Fibroblast of lung (primary cell): ENCODE data around the gene KIF26A. TPM values are rescaled to one million over a fixed set of nuclear protein-coding genes. Genes with fewer than 3 reads are reported as not detected.

Experiments
- DNase-seq, 2 donors: peaks; one replicate each; pipeline versions ENCODE4 v3.0.0 to v3.0.0-alpha.2; 2010; ENCODE audit warnings: low read depth in 2 of 2
- H2AFZ ChIP-seq: 2 replicates; pipeline ENCODE4 v1.5.1; 2012; ENCODE audit warnings: low read length, control low read depth, inconsistent platforms
- H3K27ac ChIP-seq: 2 replicates; pipeline ENCODE4 v1.5.1; 2011; ENCODE audit warnings: low read length, control low read depth; ENCODE audit not compliant: insufficient read depth
- H3K27me3 ChIP-seq: 2 replicates; pipeline ENCODE4 v1.5.1; 2011; ENCODE audit warnings: mild to moderate bottlenecking, low read length; ENCODE audit not compliant: control insufficient read depth, insufficient read depth
- H3K36me3 ChIP-seq: 2 replicates; pipeline ENCODE4 v1.5.1; 2011; ENCODE audit warnings: low read length; ENCODE audit not compliant: control insufficient read depth, insufficient read depth
- H3K4me1 ChIP-seq: 2 replicates; pipeline ENCODE4 v1.5.1; 2011; ENCODE audit warnings: low read length; ENCODE audit not compliant: control insufficient read depth, insufficient read depth; ENCODE audit errors: extremely low read depth
- H3K4me2 ChIP-seq: 2 replicates; pipeline ENCODE4 v1.5.1; 2011; ENCODE audit warnings: low read length, control low read depth; ENCODE audit not compliant: insufficient read depth; ENCODE audit errors: extremely low read depth
- H3K4me3 ChIP-seq, 4 experiments: fragments of 200-600 bp in 1 of 4; sonication (generic) in 1 of 4; replicated peaks in 1 of 4; 2 replicates each; pipeline ENCODE4 v1.5.1; 2011 to 2016; ENCODE audit warnings: low read length in 4 of 4, low read depth in 3 of 4, mild to moderate bottlenecking in 3 of 4, control low read depth in 2 of 4, inconsistent platforms in 1 of 4, mixed read lengths in 1 of 4; ENCODE audit not compliant: insufficient read depth in 1 of 4; ENCODE audit errors: control extremely low read depth in 1 of 4
- H3K79me2 ChIP-seq: 2 replicates; pipeline ENCODE4 v1.5.1; 2012; ENCODE audit warnings: mild to moderate bottlenecking, low read length, inconsistent platforms; ENCODE audit not compliant: control insufficient read depth, insufficient read depth
- H3K9ac ChIP-seq: 2 replicates; pipeline ENCODE4 v1.5.1; 2011; ENCODE audit warnings: mild to moderate bottlenecking, low read length, control low read depth; ENCODE audit not compliant: insufficient read depth
- H3K9me3 ChIP-seq: 2 replicates; pipeline ENCODE4 v1.5.1; 2012; ENCODE audit warnings: low read depth, low read length; ENCODE audit not compliant: control insufficient read depth, insufficient read depth
- H4K20me1 ChIP-seq: 2 replicates; pipeline ENCODE4 v1.5.1; 2011; ENCODE audit warnings: low read length; ENCODE audit not compliant: control insufficient read depth, insufficient read depth; ENCODE audit errors: extremely low read depth
- CTCF ChIP-seq, 2 donors: IDR thresholded peaks in 1 of 2; conservative IDR thresholded peaks in 1 of 2; 1 replicate in 1 of 2; 2 replicates in 1 of 2; pipeline ENCODE4 v1.5.1; 2011 to 2012; ENCODE audit warnings: low read length in 2 of 2, control low read depth in 1 of 2, inconsistent platforms in 1 of 2, low read depth in 1 of 2, mild to moderate bottlenecking in 1 of 2
- EZH2 ChIP-seq: IDR thresholded peaks from 2 replicates; pipeline ENCODE4 v1.5.1; 2012; ENCODE audit warnings: low read length, control low read depth, mild to moderate bottlenecking; ENCODE audit errors: missing control alignments
- polyA plus RNA-seq, 2 donors: library from polyadenylated mRNA; depleted of rRNA in 1 of 2; stranded (reverse) in 1 of 2; unstranded in 1 of 2; fragments of >200 nt; gene quantifications; 2 replicates each; pipeline ENCODE4 v1.2.1, GENCODE V29; 2011 to 2012; ENCODE audit warnings: missing spikeins in 1 of 2
- total RNA-seq: library from RNA; depleted of rRNA; stranded (reverse); fragments of >200 nt; gene quantifications from 2 replicates; pipeline ENCODE4 v1.2.1, GENCODE V29; 2014

The KIF26A gene
- total and polyA plus RNA-seq, 2 donors (not counting 1 experiment from before 2014, with no cell fraction given): 0.01 to 2.0 TPM

GRCh38 chr14:104214431-104215218 is 76.2 kb downstream of the KIF26A start:
- Histone ChIP-seq H3K4me1 (no peaks in the 10 kb centered on the region), H3K4me2 (no peak overlapping the region), H2AFZ (no peak overlapping the region), H3K9ac (no peak overlapping the region), H3K36me3 (no peaks in the 10 kb centered on the region), H4K20me1 (no peaks in the 10 kb centered on the region), H3K27ac (no peak overlapping the region), H3K79me2 (no peaks in the 10 kb centered on the region), H3K9me3 (no peaks in the 10 kb centered on the region), H3K27me3 (no peaks in the 10 kb centered on the region), H3K4me3 (no peak overlapping the region)
- DNase-seq: no peak
- TF ChIP-seq CTCF (conservative IDR thresholded peaks at IDR 0.05 in 1 of 2, IDR thresholded peaks at IDR 0.05 in 1 of 2; ENCODE audit: low read depth in 1 of 2, low read length in 2 of 2): no peak
- no peak for TF ChIP-seq EZH2

GRCh38 chr14:104215706-104216334 is 77.4 kb downstream of the KIF26A start:
- H2AFZ ChIP-seq: no peak overlapping the region
- H3K27me3 ChIP-seq: no peaks in the 10 kb centered on the region
- H3K4me3 ChIP-seq: no peak overlapping the region
- no peak overlapping the region for H3K4me2 ChIP-seq
- H4K20me1 ChIP-seq: no peaks in the 10 kb centered on the region
- no peak overlapping the region for H3K9ac ChIP-seq
- H3K79me2 ChIP-seq: no peaks in the 10 kb centered on the region
- no peaks in the 10 kb centered on the region for H3K36me3 ChIP-seq
- no peak for DNase-seq
- no peak for TF ChIP-seq EZH2
- no peak for TF ChIP-seq CTCF (conservative IDR thresholded peaks at IDR 0.05 in 1 of 2, IDR thresholded peaks at IDR 0.05 in 1 of 2; ENCODE audit: low read depth in 1 of 2, low read length in 2 of 2)
- H3K4me1 ChIP-seq: no peaks in the 10 kb centered on the region
- no peaks in the 10 kb centered on the region for H3K9me3 ChIP-seq
- no peak overlapping the region for H3K27ac ChIP-seq

GRCh38 chr14:104216457-104216856 is 78.1 kb downstream of the KIF26A start:
- Histone ChIP-seq H3K27ac (no peak overlapping the region), H4K20me1 (no peaks in the 10 kb centered on the region), H2AFZ (no peak overlapping the region), H3K36me3 (no peaks in the 10 kb centered on the region), H3K9ac (no peak overlapping the region), H3K27me3 (no peaks in the 10 kb centered on the region), H3K4me1 (no peaks in the 10 kb centered on the region), H3K9me3 (no peaks in the 10 kb centered on the region), H3K4me2 (no peak overlapping the region), H3K79me2 (no peaks in the 10 kb centered on the region), H3K4me3 (no peak overlapping the region)
- DNase-seq: no peak
- TF ChIP-seq EZH2 (no peak), CTCF (conservative IDR thresholded peaks at IDR 0.05 in 1 of 2, IDR thresholded peaks at IDR 0.05 in 1 of 2; ENCODE audit: low read depth in 1 of 2, low read length in 2 of 2) (no peak)
